ENCODE data around the gene RAB19. TPM values are rescaled to one million over a fixed set of nuclear protein-coding genes. Genes with fewer than 3 reads are reported as not detected.

The RAB19 gene
- total and polyA plus RNA-seq, 2 of the 13 experiments (the other 11 are each of a cell fraction or from before 2014, with no cell fraction given): 0.31 TPM; not detected in 1

- TF ChIP-seq, protein P1, sequence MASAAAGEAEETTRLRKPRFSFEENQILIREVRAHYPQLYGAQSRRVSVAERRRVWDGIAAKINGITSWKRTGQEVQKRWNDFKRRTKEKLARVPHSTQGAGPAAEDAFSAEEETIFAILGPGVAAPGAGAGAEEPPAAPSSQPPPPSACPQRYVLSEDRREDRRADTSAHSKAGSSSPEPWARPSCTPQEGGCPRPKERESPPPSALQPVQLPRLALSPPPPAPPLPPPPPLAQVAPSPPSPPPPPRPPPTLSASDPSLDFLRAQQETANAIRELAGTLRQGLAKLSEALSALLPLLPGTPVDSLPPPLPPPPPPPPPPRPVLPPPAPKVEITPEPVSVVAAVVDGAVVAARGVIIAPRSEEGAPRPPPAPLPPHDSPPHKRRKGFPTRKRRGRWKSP (CRISPR knock-in tag; IDR thresholded peaks at IDR 0.05): no peak
- TF ChIP-seq KAT2B (IDR thresholded peaks at IDR 0.05; ENCODE audit: borderline replicate concordance, low read depth, low read length) (no peak), ZKSCAN5 (CRISPR knock-in tag; IDR thresholded peaks at IDR 0.05) (no peak)
These were observed 27.7 kb upstream of the RAB19 start (continued) for GRCh38 chr7:140375892-140376730.

GRCh38 chr7:140383954-140384713 is 19.7 kb upstream of the RAB19 start:
- DNase-seq (ENCODE audit: low spot score) (no peak), ATAC-seq (no peak), FAIRE-seq (no peak)
- TF ChIP-seq NPAS2 (CRISPR knock-in tag; IDR thresholded peaks at IDR 0.05; ENCODE audit: borderline replicate concordance) (no peak), ZNF121 (CRISPR knock-in tag; IDR thresholded peaks at IDR 0.05) (peak; percentile 55; the same call in 1 of the 2 replicates)
- CTCF ChIA-PET (ENCODE audit: low intra/inter-chr PET ratio, low total read pairs): no interaction called here
- Histone ChIP-seq H3K4me2 (ENCODE audit: low read depth, low read length) (no peak overlapping the region), H3K27ac (ENCODE audit: extremely low read length, insufficient read depth, low read length) (no peak overlapping the region), H3K36me3 (replicated peaks in 1 of 2; ENCODE audit: control insufficient read depth in 1 of 2, insufficient read depth in 2 of 2, low read length in 2 of 2) (peaks cover 5 to 15% of the 10 kb centered on the region in 2 experiments; a peak in 2 of 5 replicates), H3K27me3 (ENCODE audit: control insufficient read depth in 1 of 2, insufficient read depth in 2 of 2, low read length in 2 of 2) (no peaks in the 10 kb centered on the region), H3K9me3 (ENCODE audit: low read length) (no peaks in the 10 kb centered on the region), H3K9ac (ENCODE audit: insufficient read depth, low read depth, low read length) (no peak overlapping the region), H3K4me1 (ENCODE audit: insufficient read depth, low read length) (no peaks in the 10 kb centered on the region), H3K79me2 (ENCODE audit: insufficient read depth, low read length) (peaks cover 3% of the 10 kb centered on the region), H3K4me3 (replicated peaks in 1 of 3; ENCODE audit: insufficient read depth in 1 of 3, low read depth in 2 of 3, low read length in 3 of 3) (no peak overlapping the region), H4K20me1 (ENCODE audit: insufficient read depth, low read length) (no peaks in the 10 kb centered on the region), H2AFZ (ENCODE audit: low read length) (no peak overlapping the region)
- WGBS (ENCODE audit: low lambda C conversion rate): 97% methylated on average over 6 of the region's 6 CpGs
- POLR2A ChIA-PET: no interaction called here
- in situ Hi-C loops (cut with HindIII; ENCODE audit: extremely low pct_ligation_motif_present, low pct_unique_long_range_greater_than_20kb) (no loop called here), intact Hi-C loops (cut with micrococcal nuclease; ENCODE audit: unreplicated experiment) (no loop called here)
- BruUV-seq (replicated peaks): no TSS peak

Data from HepG2 (cell line).